Nucleus accumbens (tissue), 56 donors: ENCODE results near the gene CSDE1.
A peak's percentile ranks its signal among the peaks of the same experiment; 100 is the strongest.

Source experiments
- DNase-seq, 56 donors: peaks; one replicate each; lab custom pipeline; 2025; lab: John Stamatoyannopoulos, UW

The CSDE1 gene

GRCh38 chr1:114707604-114708003 lies 50.2 kb downstream of the CSDE1 start:
- no peak for DNase-seq

GRCh38 chr1:114703242-114703641 lies 54.5 kb downstream of the CSDE1 start:
- DNase-seq, result no peak

GRCh38 chr1:114702737-114703136 lies 55.0 kb downstream of the CSDE1 start:
- no peak for DNase-seq

- no peak for DNase-seq
Measured at GRCh38 chr1:114701931-114702330, 55.9 kb downstream of the CSDE1 start.

GRCh38 chr1:114700036-114700600 lies 57.7 kb downstream of the CSDE1 start:
- no peak for DNase-seq

- no peak for DNase-seq
Measured at GRCh38 chr1:114696810-114697209, 61.0 kb downstream of the CSDE1 start.

GRCh38 chr1:114695430-114696058 lies 62.2 kb downstream of the CSDE1 start, which contains the start of gene AMPD1:
Gene AMPD1 (minus strand): TSS chr1:114695546. CDS start chr1:114695471, 75 bp downstream.
- DNase-seq, result no peak

GRCh38 chr1:114694540-114695310 lies 63.1 kb downstream of the CSDE1 start:
- DNase-seq, result no peak

GRCh38 chr1:114692947-114693346 lies 64.8 kb downstream of the CSDE1 start:
- no peak for DNase-seq

- no peak for DNase-seq
Measured at GRCh38 chr1:114691061-114691460, 66.7 kb downstream of the CSDE1 start.

- no peak for DNase-seq
Measured at GRCh38 chr1:114690148-114690547, 67.6 kb downstream of the CSDE1 start.

- DNase-seq, result no peak
Measured at GRCh38 chr1:114688526-114688925, 69.3 kb downstream of the CSDE1 start.

- no peak for DNase-seq
Measured at GRCh38 chr1:114685851-114686250, 71.9 kb downstream of the CSDE1 start.

GRCh38 chr1:114677691-114678090 lies 80.1 kb downstream of the CSDE1 start:
- no peak for DNase-seq

GRCh38 chr1:114676115-114676514 lies 81.7 kb downstream of the CSDE1 start:
- no peak for DNase-seq

- DNase-seq, result no peak
Measured at GRCh38 chr1:114671939-114672275, 85.9 kb downstream of the CSDE1 start.

- no peak for DNase-seq
Measured at GRCh38 chr1:114671011-114671938, 86.5 kb downstream of the CSDE1 start.

GRCh38 chr1:114670083-114671010 lies 87.4 kb downstream of the CSDE1 start:
- peak in 55 of 56 donors; percentile 23 to 91 (median 77) for DNase-seq

GRCh38 chr1:114669562-114670082 lies 88.2 kb downstream of the CSDE1 start, which contains the start of gene DENND2C:
Gene DENND2C (minus strand): TSS chr1:114670049. CDS start chr1:114625984, 44,065 bp downstream.
- peak in 6 of 56 donors; percentile 15 to 50 (median 28) for DNase-seq
